ENCODE data around the gene PSPC1. TPM values are rescaled to one million over a fixed set of nuclear protein-coding genes. Genes with fewer than 3 reads are reported as not detected.
"Not testable (repeated sequence)": the region's sequence is repeated elsewhere in the genome, so short reads cannot be mapped to it uniquely, and the experiment has no call there.

Gene PSPC1
- total RNA-seq, 1 experiment from 2014 or later: 124 TPM

DNA sequence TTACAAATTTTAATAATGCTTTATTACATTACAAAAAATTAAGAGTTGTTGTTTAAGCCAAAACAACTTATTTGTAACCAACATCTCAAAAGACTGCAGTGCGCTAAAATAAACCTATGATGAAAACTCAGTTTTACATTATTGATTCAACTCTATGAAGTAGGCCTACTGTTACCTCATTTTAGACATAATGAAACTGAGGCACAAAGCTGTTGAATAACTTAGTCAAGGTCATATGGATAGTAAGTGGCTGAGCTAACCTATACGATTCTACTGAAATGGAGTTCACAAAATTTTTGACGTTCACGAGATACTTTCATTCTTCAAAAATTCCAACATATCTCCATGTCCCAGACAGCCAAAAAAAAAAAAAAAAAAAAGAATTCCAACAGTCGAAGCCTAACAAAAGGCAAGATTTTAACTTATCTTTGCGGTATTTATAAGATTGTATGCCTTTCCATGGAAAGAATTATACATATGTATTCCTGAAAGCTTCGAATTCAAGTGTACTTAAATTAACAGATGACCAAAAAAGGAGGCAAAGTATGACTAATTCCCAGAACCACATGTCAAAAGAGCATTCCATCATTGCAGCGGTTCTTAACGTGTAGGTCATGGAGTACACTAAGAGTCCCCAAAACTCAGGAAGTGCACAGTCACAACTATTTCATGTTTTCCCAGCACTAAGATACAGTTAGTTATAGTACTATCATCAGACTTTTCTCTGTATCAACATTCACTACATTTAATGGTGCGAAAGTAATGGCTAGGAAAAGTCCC, 69.4 kb downstream of the PSPC1 start:
- no peaks in the 10 kb centered on the region for H3K9me3 ChIP-seq
- H3K9me3 Mint-ChIP-seq (ENCODE audit: unreplicated experiment): no peaks in the 10 kb centered on the region
- ChIA-PET POLR2A (no interaction called here), CTCF (no interaction called here)
- H3K4me1 ChIP-seq: no peaks in the 10 kb centered on the region
- peaks cover 46% of the 10 kb centered on the region for H3K36me3 Mint-ChIP-seq (ENCODE audit: insufficient read depth, unreplicated experiment)
- H3K4me1 Mint-ChIP-seq (ENCODE audit: low read depth, unreplicated experiment): no peaks in the 10 kb centered on the region
- H3K27me3 ChIP-seq (replicated peaks; ENCODE audit: control insufficient read depth, insufficient read depth, low read length): no peaks in the 10 kb centered on the region
- H3K27ac Mint-ChIP-seq (ENCODE audit: unreplicated experiment): no peak overlapping the region
- no peaks in the 10 kb centered on the region for H3K36me3 ChIP-seq (ENCODE audit: control insufficient read depth, insufficient read depth, low read length)
- BruUV-seq (replicated peaks): no TSS peak
- no peak overlapping the region for H3K4me3 ChIP-seq (ENCODE audit: low read depth, low read length)
- DNase-seq: no peak
- no peaks in the 10 kb centered on the region for H3K27me3 Mint-ChIP-seq (ENCODE audit: insufficient read depth, unreplicated experiment)
- TF ChIP-seq, protein P1, sequence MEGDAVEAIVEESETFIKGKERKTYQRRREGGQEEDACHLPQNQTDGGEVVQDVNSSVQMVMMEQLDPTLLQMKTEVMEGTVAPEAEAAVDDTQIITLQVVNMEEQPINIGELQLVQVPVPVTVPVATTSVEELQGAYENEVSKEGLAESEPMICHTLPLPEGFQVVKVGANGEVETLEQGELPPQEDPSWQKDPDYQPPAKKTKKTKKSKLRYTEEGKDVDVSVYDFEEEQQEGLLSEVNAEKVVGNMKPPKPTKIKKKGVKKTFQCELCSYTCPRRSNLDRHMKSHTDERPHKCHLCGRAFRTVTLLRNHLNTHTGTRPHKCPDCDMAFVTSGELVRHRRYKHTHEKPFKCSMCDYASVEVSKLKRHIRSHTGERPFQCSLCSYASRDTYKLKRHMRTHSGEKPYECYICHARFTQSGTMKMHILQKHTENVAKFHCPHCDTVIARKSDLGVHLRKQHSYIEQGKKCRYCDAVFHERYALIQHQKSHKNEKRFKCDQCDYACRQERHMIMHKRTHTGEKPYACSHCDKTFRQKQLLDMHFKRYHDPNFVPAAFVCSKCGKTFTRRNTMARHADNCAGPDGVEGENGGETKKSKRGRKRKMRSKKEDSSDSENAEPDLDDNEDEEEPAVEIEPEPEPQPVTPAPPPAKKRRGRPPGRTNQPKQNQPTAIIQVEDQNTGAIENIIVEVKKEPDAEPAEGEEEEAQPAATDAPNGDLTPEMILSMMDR (IDR thresholded peaks at IDR 0.05; ENCODE audit: insufficient read depth in 1 of 2, low read depth in 1 of 2, low read length in 1 of 2, severe bottlenecking in 1 of 2, unreplicated experiment in 1 of 2): no peak
- H3K4me3 Mint-ChIP-seq (ENCODE audit: unreplicated experiment): no peak overlapping the region
- intact Hi-C loops (cut with micrococcal nuclease; ENCODE audit: unreplicated experiment): no loop called here

DNA sequence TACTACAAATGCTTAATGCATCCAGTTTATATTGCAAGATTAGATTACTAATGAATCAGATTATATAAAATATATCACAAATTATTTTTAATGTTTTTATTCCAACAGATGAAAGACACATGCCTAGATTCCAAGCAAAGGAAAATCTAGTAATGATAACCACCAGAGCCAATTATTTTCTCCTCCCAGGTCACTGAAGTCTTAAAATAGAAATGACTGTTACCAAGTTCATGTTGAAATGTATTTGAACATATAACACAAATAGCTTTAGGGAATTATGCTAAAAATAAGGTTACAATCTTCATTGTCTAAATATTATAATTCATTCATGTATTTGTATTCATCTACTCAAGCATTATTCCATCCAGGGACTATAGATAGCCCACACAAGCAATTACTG, 73.0 kb downstream of the PSPC1 start:
- H3K36me3 Mint-ChIP-seq (ENCODE audit: insufficient read depth, unreplicated experiment): peaks cover 25% of the 10 kb centered on the region
- H3K27me3 Mint-ChIP-seq (ENCODE audit: insufficient read depth, unreplicated experiment); DNase-seq; H3K27ac Mint-ChIP-seq (ENCODE audit: unreplicated experiment); H3K4me3 Mint-ChIP-seq (ENCODE audit: unreplicated experiment); H3K27me3 ChIP-seq (replicated peaks; ENCODE audit: control insufficient read depth, insufficient read depth, low read length); H3K9me3 ChIP-seq; H3K36me3 ChIP-seq (ENCODE audit: control insufficient read depth, insufficient read depth, low read length); H3K9me3 Mint-ChIP-seq (ENCODE audit: unreplicated experiment); H3K4me1 ChIP-seq; intact Hi-C loops (cut with micrococcal nuclease; ENCODE audit: unreplicated experiment); H3K4me3 ChIP-seq (ENCODE audit: low read depth, low read length); H3K4me1 Mint-ChIP-seq (ENCODE audit: low read depth, unreplicated experiment); BruUV-seq (replicated peaks); POLR2A ChIA-PET: not testable (repeated sequence)
- CTCF ChIA-PET: interaction anchor here (0.6 kb wide), 1 partner anchor 109 kb away, joined by 3 read pairs; no protein-coding TSS in a partner anchor

DNA sequence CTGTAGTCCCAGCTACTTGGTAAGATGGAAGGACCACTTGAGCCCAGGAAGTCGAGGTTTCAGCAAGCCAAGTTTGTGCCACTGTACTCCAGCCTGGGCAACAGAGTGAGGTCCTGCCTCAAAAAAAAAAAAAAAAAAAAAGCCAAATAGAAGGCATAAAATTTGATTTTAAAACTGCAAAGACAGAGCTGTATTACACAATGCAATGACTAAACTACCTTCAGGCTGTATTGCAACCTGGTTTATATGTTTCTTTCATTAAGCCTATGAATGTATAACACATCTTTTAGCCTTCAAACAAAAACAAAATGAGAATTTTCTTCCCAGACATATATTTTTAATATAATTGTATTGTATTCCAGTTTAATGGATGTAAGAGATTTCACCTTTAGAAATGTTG, 73.7 kb downstream of the PSPC1 start:
- H3K27me3 Mint-ChIP-seq (ENCODE audit: insufficient read depth, unreplicated experiment); BruUV-seq (replicated peaks); H3K27me3 ChIP-seq (replicated peaks; ENCODE audit: control insufficient read depth, insufficient read depth, low read length); H3K36me3 ChIP-seq (ENCODE audit: control insufficient read depth, insufficient read depth, low read length); CTCF ChIA-PET; H3K4me3 Mint-ChIP-seq (ENCODE audit: unreplicated experiment); H3K9me3 Mint-ChIP-seq (ENCODE audit: unreplicated experiment); intact Hi-C loops (cut with micrococcal nuclease; ENCODE audit: unreplicated experiment); H3K27ac Mint-ChIP-seq (ENCODE audit: unreplicated experiment); POLR2A ChIA-PET; H3K4me3 ChIP-seq (ENCODE audit: low read depth, low read length); DNase-seq; H3K9me3 ChIP-seq; H3K4me1 Mint-ChIP-seq (ENCODE audit: low read depth, unreplicated experiment); H3K4me1 ChIP-seq: not testable (repeated sequence)
- peaks cover 18% of the 10 kb centered on the region for H3K36me3 Mint-ChIP-seq (ENCODE audit: insufficient read depth, unreplicated experiment)

DNA sequence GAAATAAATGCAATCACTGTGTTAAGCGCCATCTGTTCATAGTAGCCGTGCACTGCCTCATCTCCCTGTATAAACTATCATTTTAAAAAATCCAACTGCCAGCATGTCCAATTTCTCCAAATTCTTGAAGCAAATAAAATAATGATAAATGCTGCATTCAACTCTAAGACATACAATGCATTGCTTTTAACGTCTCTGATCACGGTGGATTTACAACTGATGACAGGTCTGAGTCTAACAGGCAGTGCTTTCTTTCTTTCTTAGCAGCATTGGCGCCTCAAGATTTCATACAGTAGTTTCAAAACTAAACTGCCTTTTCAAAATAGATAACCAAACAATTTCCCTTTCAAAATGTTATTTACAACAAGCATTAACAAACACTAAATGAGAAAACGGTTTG, 78.5 kb downstream of the PSPC1 start:
- H3K9me3 Mint-ChIP-seq (ENCODE audit: unreplicated experiment); DNase-seq; H3K4me3 Mint-ChIP-seq (ENCODE audit: unreplicated experiment); POLR2A ChIA-PET; H3K4me3 ChIP-seq (ENCODE audit: low read depth, low read length); H3K9me3 ChIP-seq; H3K4me1 ChIP-seq; intact Hi-C loops (cut with micrococcal nuclease; ENCODE audit: unreplicated experiment); H3K27me3 ChIP-seq (replicated peaks; ENCODE audit: control insufficient read depth, insufficient read depth, low read length); H3K27me3 Mint-ChIP-seq (ENCODE audit: insufficient read depth, unreplicated experiment); H3K27ac Mint-ChIP-seq (ENCODE audit: unreplicated experiment); H3K36me3 ChIP-seq (ENCODE audit: control insufficient read depth, insufficient read depth, low read length); H3K4me1 Mint-ChIP-seq (ENCODE audit: low read depth, unreplicated experiment); CTCF ChIA-PET; BruUV-seq (replicated peaks): not testable (repeated sequence)
- peaks cover 41% of the 10 kb centered on the region for H3K36me3 Mint-ChIP-seq (ENCODE audit: insufficient read depth, unreplicated experiment)

DNA sequence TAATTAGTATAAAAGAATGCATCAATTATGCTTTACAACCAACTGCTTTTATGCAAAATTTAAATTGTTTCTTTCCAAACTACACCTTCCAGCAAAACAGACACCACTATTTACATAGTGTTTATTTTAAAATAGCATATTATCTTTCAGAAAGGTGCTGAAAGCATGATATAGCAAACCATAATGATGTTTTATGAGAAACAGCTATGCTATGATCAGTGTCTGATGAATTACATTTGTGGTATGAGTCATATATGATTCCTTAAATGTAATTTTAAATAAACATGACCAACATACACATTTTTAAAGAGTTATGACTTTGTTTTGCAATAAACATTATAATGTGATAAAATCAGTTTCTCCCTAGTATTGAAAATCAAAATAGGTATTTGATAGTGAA, 81.1 kb downstream of the PSPC1 start:
- CTCF ChIA-PET; H3K27me3 Mint-ChIP-seq (ENCODE audit: insufficient read depth, unreplicated experiment); H3K4me1 Mint-ChIP-seq (ENCODE audit: low read depth, unreplicated experiment); H3K36me3 ChIP-seq (ENCODE audit: control insufficient read depth, insufficient read depth, low read length); H3K4me1 ChIP-seq; H3K4me3 Mint-ChIP-seq (ENCODE audit: unreplicated experiment); H3K9me3 Mint-ChIP-seq (ENCODE audit: unreplicated experiment); intact Hi-C loops (cut with micrococcal nuclease; ENCODE audit: unreplicated experiment); H3K9me3 ChIP-seq; H3K4me3 ChIP-seq (ENCODE audit: low read depth, low read length); H3K27me3 ChIP-seq (replicated peaks; ENCODE audit: control insufficient read depth, insufficient read depth, low read length); H3K27ac Mint-ChIP-seq (ENCODE audit: unreplicated experiment); BruUV-seq (replicated peaks); DNase-seq: not testable (repeated sequence)
- H3K36me3 Mint-ChIP-seq (ENCODE audit: insufficient read depth, unreplicated experiment): peaks cover 37% of the 10 kb centered on the region
- POLR2A ChIA-PET: interaction anchor here (0.5 kb wide), 1 partner anchor 20 kb away, joined by 3 read pairs; no protein-coding TSS in a partner anchor

DNA sequence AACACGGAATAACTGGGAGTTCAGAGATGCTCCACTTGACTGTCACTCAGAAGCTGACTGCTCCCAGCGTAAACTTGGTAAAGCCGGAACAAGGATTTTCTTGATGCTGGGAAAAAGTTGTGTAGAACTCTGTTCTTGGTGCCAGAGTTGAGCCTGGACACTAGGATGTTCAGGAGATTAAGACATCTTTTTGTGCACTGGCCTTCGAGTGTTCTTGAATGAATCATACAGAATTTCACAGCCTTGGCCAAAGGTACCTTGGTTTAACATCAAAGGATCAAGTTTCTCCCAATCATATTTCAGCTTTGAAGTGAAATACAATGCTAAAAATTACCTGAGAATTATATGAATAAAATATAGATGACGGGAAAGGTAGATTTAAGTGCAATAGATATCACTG, 81.8 kb downstream of the PSPC1 start:
- peaks cover 35% of the 10 kb centered on the region for H3K36me3 Mint-ChIP-seq (ENCODE audit: insufficient read depth, unreplicated experiment)
- intact Hi-C loops (cut with micrococcal nuclease; ENCODE audit: unreplicated experiment); POLR2A ChIA-PET; H3K4me1 ChIP-seq; H3K4me1 Mint-ChIP-seq (ENCODE audit: low read depth, unreplicated experiment); DNase-seq; H3K36me3 ChIP-seq (ENCODE audit: control insufficient read depth, insufficient read depth, low read length); H3K9me3 Mint-ChIP-seq (ENCODE audit: unreplicated experiment); CTCF ChIA-PET; H3K4me3 Mint-ChIP-seq (ENCODE audit: unreplicated experiment); H3K27me3 ChIP-seq (replicated peaks; ENCODE audit: control insufficient read depth, insufficient read depth, low read length); H3K27me3 Mint-ChIP-seq (ENCODE audit: insufficient read depth, unreplicated experiment); BruUV-seq (replicated peaks); H3K9me3 ChIP-seq; H3K4me3 ChIP-seq (ENCODE audit: low read depth, low read length); H3K27ac Mint-ChIP-seq (ENCODE audit: unreplicated experiment): not testable (repeated sequence)
